ENCODE data around the gene ETV7. TPM values are rescaled to one million over a fixed set of nuclear protein-coding genes. Genes with fewer than 3 reads are reported as not detected.

The ETV7 gene
- total and polyA plus RNA-seq, 2 of the 13 experiments (the other 11 are each of a cell fraction or from before 2014, with no cell fraction given), result not detected

DNA sequence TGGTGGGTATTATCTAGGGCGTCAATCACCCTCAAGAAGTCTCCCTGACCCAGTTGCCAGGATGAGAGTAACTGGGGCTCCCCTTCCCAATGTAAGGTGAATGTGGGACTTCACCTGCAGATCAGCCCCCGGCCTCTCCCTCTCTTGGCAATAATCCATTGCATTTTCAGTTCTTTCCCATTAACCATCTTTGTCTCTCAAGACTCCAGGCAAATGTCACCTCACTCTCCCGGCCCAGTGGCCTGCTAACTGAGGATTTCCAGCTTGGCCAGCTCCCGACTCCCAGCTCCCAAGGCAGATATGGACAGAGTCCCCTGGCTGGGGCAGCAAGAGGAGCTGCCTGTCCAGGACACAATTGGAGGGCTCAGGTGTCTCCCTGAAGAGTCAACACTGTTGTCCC lies 7.3 kb downstream of the ETV7 start (continued):
- no peak for TF ChIP-seq ZNF367 (CRISPR knock-in tag; IDR thresholded peaks at IDR 0.05; ENCODE audit: borderline replicate concordance)
- no peak for TF ChIP-seq ZNF543 (CRISPR knock-in tag; IDR thresholded peaks at IDR 0.05)
- no peak for TF ChIP-seq EZH2 (conservative IDR thresholded peaks at IDR 0.05; ENCODE audit: low read depth, low read length)
- no peak for TF ChIP-seq AKAP8 (CRISPR knock-in tag; IDR thresholded peaks at IDR 0.05)
- TF ChIP-seq THYN1 (CRISPR knock-in tag; IDR thresholded peaks at IDR 0.05; ENCODE audit: borderline replicate concordance, low read depth), result no peak
- TF ChIP-seq RFXANK (CRISPR knock-in tag; IDR thresholded peaks at IDR 0.05), result no peak
- no peak for TF ChIP-seq FOXP1 (IDR thresholded peaks at IDR 0.05)
- no peak for TF ChIP-seq FOXP1 (CRISPR knock-in tag; IDR thresholded peaks at IDR 0.05)
- TF ChIP-seq AGO2 (optimal IDR thresholded peaks at IDR 0.05; ENCODE audit: low read depth, low read length), result no peak

DNA sequence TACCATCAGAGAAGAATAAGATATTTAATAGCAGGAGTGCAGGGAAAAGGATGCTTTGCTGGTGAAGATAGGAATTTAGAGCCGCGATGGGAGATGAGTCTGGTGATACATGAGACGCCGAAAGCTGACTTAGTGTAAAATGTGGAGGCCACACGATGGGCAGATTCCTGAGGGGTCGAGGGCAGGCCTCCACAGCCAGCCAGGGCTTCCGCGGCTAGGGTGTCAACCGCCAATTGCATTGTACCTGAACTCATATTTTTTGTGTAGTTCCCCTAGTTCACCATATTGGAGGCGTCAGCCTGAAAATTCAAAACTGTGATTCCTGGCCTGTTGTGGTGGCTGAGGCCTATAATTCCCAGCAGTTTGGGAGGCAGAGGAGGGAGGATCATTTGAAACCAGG lies 8.5 kb downstream of the ETV7 start:
- no peak for FAIRE-seq
- POLR2A ChIA-PET, result no interaction called here
- no peak for ATAC-seq
- in situ Hi-C loops (cut with HindIII; ENCODE audit: extremely low pct_ligation_motif_present, low pct_unique_long_range_greater_than_20kb) (no loop called here), intact Hi-C loops (cut with micrococcal nuclease; ENCODE audit: unreplicated experiment) (no loop called here)
- no peaks in the 10 kb centered on the region for H3K36me3 ChIP-seq (replicated peaks in 1 of 2; ENCODE audit: control insufficient read depth in 1 of 2, insufficient read depth in 2 of 2, low read length in 2 of 2)
- H3K27me3 ChIP-seq (ENCODE audit: control insufficient read depth in 1 of 2, insufficient read depth in 2 of 2, low read length in 2 of 2), result peaks cover 2 to 47% of the 10 kb centered on the region in 2 experiments
- no peak for TF ChIP-seq ZNF629 (CRISPR knock-in tag; conservative IDR thresholded peaks at IDR 0.05)
- TF ChIP-seq, protein P1, sequence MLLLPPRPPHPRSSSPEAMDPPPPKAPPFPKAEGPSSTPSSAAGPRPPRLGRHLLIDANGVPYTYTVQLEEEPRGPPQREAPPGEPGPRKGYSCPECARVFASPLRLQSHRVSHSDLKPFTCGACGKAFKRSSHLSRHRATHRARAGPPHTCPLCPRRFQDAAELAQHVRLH (CRISPR knock-in tag; IDR thresholded peaks at IDR 0.05; ENCODE audit: borderline replicate concordance, low read depth), result no peak
- TF ChIP-seq, protein P2, sequence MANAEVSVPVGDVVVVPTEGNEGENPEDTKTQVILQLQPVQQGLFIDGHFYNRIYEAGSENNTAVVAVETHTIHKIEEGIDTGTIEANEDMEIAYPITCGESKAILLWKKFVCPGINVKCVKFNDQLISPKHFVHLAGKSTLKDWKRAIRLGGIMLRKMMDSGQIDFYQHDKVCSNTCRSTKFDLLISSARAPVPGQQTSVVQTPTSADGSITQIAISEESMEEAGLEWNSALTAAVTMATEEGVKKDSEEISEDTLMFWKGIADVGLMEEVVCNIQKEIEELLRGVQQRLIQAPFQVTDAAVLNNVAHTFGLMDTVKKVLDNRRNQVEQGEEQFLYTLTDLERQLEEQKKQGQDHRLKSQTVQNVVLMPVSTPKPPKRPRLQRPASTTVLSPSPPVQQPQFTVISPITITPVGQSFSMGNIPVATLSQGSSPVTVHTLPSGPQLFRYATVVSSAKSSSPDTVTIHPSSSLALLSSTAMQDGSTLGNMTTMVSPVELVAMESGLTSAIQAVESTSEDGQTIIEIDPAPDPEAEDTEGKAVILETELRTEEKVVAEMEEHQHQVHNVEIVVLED (CRISPR knock-in tag; IDR thresholded peaks at IDR 0.05; ENCODE audit: borderline replicate concordance), result no peak
- TF ChIP-seq CHD2 (IDR thresholded peaks at IDR 0.05; ENCODE audit: low read depth, low read length), result no peak
- no peaks in the 10 kb centered on the region for H3K79me2 ChIP-seq (ENCODE audit: insufficient read depth, low read length)
- H4K20me1 ChIP-seq (ENCODE audit: insufficient read depth, low read length), result no peaks in the 10 kb centered on the region
- no peak for DNase-seq (ENCODE audit: low spot score)
- no peak overlapping the region for H3K9ac ChIP-seq (ENCODE audit: insufficient read depth, low read depth, low read length)
- no peak overlapping the region for H3K27ac ChIP-seq (ENCODE audit: extremely low read length, insufficient read depth, low read length)
- no peak overlapping the region for H2AFZ ChIP-seq (ENCODE audit: low read length)
- H3K4me1 ChIP-seq (ENCODE audit: insufficient read depth, low read length), result no peaks in the 10 kb centered on the region
- no peak overlapping the region for H3K4me3 ChIP-seq (replicated peaks in 1 of 3; ENCODE audit: insufficient read depth in 1 of 3, low read depth in 2 of 3, low read length in 3 of 3)
- WGBS (ENCODE audit: low lambda C conversion rate), result 56% methylated on average over 8 of the region's 10 CpGs
- CTCF ChIA-PET (ENCODE audit: low intra/inter-chr PET ratio, low total read pairs), result no interaction called here
- BruUV-seq (replicated peaks), result no TSS peak
- no peak overlapping the region for H3K4me2 ChIP-seq (ENCODE audit: low read depth, low read length)
- H3K9me3 ChIP-seq (ENCODE audit: low read length), result no peaks in the 10 kb centered on the region
